ENCODE measurements around the gene LYSMD1.

The LYSMD1 gene

GRCh38 chr1:151187205-151187604 lies 21.5 kb upstream of the LYSMD1 start:
- TF ChIP-seq SP2 (tag by site-specific recombination; IDR thresholded peaks at IDR 0.05) (no peak), ZSCAN4 (tag by site-specific recombination; IDR thresholded peaks at IDR 0.05) (no peak), ZNF280D (tag by site-specific recombination; IDR thresholded peaks at IDR 0.05) (no peak), ZNF354C (tag by site-specific recombination; IDR thresholded peaks at IDR 0.05; ENCODE audit: borderline replicate concordance, low read depth) (no peak), SP3 (tag by site-specific recombination; IDR thresholded peaks at IDR 0.05) (no peak), ZXDB (tag by site-specific recombination; IDR thresholded peaks at IDR 0.05) (no peak), ZFP3 (tag by site-specific recombination; IDR thresholded peaks at IDR 0.05; ENCODE audit: low read depth) (no peak), PBX3 (CRISPR knock-in tag; IDR thresholded peaks at IDR 0.05) (no peak), ZNF76 (tag by site-specific recombination; IDR thresholded peaks at IDR 0.05; ENCODE audit: borderline replicate concordance, low read depth) (no peak), ZNF426 (tag by site-specific recombination; IDR thresholded peaks at IDR 0.05) (no peak), IKZF3 (tag by site-specific recombination; IDR thresholded peaks at IDR 0.05) (no peak)
- TF ChIP-seq, protein P1, sequence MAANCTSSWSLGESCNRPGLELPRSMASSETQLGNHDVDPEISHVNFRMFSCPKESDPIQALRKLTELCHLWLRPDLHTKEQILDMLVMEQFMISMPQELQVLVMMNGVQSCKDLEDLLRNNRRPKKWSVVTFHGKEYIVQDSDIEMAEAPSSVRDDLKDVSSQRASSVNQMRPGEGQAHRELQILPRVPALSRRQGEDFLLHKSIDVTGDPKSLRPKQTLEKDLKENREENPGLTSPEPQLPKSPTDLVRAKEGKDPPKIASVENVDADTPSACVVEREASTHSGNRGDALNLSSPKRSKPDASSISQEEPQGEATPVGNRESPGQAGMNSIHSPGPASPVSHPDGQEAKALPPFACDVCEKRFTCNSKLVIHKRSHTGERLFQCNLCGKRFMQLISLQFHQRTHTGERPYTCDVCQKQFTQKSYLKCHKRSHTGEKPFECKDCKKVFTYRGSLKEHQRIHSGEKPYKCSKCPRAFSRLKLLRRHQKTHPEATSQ (tag by site-specific recombination; IDR thresholded peaks at IDR 0.05) = no peak
- Histone ChIP-seq H3K27ac (ENCODE audit: extremely low read depth, low read depth, low read length) (no peak overlapping the region), H3K4me1 (ENCODE audit: control insufficient read depth, insufficient read depth, low read length) (no peaks in the 10 kb centered on the region), H3K4me3 (ENCODE audit: low read depth, low read length) (no peak overlapping the region), H3K36me3 (ENCODE audit: control insufficient read depth in 2 of 2, insufficient read depth in 1 of 2, low read length in 2 of 2) (peaks cover 33 to 46% of the 10 kb centered on the region in 2 experiments), H3K9me3 (ENCODE audit: control insufficient read depth, insufficient read depth, low read depth, low read length) (no peaks in the 10 kb centered on the region)
- CTCF ChIA-PET = interaction anchor here (1.3 to 1.6 kb wide), 2 partner anchors 10 to 65 kb away, joined by 3 to 4 read pairs; no protein-coding TSS in a partner anchor
- POLR2A ChIA-PET = interaction anchor here (0.8 kb wide), 1 partner anchor 16 kb away, joined by 3 read pairs; no protein-coding TSS in a partner anchor

GRCh38 chr1:151184211-151184610 lies 18.5 kb upstream of the LYSMD1 start:
- Histone ChIP-seq H3K9me3 (ENCODE audit: control insufficient read depth, insufficient read depth, low read depth, low read length) (no peaks in the 10 kb centered on the region), H3K4me3 (ENCODE audit: low read depth, low read length) (no peak overlapping the region), H3K36me3 (ENCODE audit: control insufficient read depth in 2 of 2, insufficient read depth in 1 of 2, low read length in 2 of 2) (peaks cover 52 to 74% of the 10 kb centered on the region in 2 experiments), H3K27ac (ENCODE audit: extremely low read depth, low read depth, low read length) (no peak overlapping the region), H3K4me1 (ENCODE audit: control insufficient read depth, insufficient read depth, low read length) (no peaks in the 10 kb centered on the region)
- ChIA-PET POLR2A (no interaction called here), CTCF (interaction anchor here (0.6 to 1.3 kb wide), 2 partner anchors 8 to 21 kb away, joined by 3 read pairs; partner anchors contain the start of gene TMOD4)
- TF ChIP-seq ZNF639 (tag by site-specific recombination; IDR thresholded peaks at IDR 0.05) = no peak
- no peak for TF ChIP-seq WT1 (tag by site-specific recombination; IDR thresholded peaks at IDR 0.05)
- TF ChIP-seq HOXD13 (CRISPR knock-in tag; IDR thresholded peaks at IDR 0.05; ENCODE audit: borderline replicate concordance) = no peak
- TF ChIP-seq ZNF529 (tag by site-specific recombination; IDR thresholded peaks at IDR 0.05; ENCODE audit: insufficient replicate concordance) = no peak
- TF ChIP-seq, protein P2, sequence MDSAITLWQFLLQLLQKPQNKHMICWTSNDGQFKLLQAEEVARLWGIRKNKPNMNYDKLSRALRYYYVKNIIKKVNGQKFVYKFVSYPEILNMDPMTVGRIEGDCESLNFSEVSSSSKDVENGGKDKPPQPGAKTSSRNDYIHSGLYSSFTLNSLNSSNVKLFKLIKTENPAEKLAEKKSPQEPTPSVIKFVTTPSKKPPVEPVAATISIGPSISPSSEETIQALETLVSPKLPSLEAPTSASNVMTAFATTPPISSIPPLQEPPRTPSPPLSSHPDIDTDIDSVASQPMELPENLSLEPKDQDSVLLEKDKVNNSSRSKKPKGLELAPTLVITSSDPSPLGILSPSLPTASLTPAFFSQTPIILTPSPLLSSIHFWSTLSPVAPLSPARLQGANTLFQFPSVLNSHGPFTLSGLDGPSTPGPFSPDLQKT (IDR thresholded peaks at IDR 0.05; ENCODE audit: borderline replicate concordance, low read depth, low read length) = no peak
- no peak for TF ChIP-seq ZNF18 (tag by site-specific recombination; IDR thresholded peaks at IDR 0.05)
- TF ChIP-seq KLF9 (tag by site-specific recombination; IDR thresholded peaks at IDR 0.05; ENCODE audit: low read depth) = no peak
- TF ChIP-seq ZIC2 (tag by site-specific recombination; IDR thresholded peaks at IDR 0.05) = no peak
- TF ChIP-seq, protein P3, sequence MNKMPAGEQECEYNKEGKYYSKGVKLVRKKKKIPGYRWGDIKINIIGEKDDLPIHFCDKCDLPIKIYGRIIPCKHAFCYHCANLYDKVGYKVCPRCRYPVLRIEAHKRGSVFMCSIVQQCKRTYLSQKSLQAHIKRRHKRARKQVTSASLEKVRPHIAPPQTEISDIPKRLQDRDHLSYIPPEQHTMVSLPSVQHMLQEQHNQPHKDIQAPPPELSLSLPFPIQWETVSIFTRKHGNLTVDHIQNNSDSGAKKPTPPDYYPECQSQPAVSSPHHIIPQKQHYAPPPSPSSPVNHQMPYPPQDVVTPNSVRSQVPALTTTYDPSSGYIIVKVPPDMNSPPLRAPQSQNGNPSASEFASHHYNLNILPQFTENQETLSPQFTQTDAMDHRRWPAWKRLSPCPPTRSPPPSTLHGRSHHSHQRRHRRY (tag by site-specific recombination; IDR thresholded peaks at IDR 0.05) = no peak
- no peak for TF ChIP-seq ZNF664 (tag by site-specific recombination; IDR thresholded peaks at IDR 0.05)
- no peak for TF ChIP-seq ZNF16 (tag by site-specific recombination; IDR thresholded peaks at IDR 0.05; ENCODE audit: low read depth)
